GM12892 (cell line): ENCODE measurements around the gene GALNT2.

Experiments
- DNase-seq: peaks from one replicate; pipeline ENCODE4 v3.0.0; 2011; ENCODE audit not compliant: insufficient read length
- FAIRE-seq: peaks from 2 replicates; lab custom pipeline; 2011; peaks lifted over from hg19 to GRCh38; lab: Jason Lieb, UNC
- POLR2A ChIP-seq: IDR thresholded peaks from 2 replicates; pipeline ENCODE4 v1.6.1; 2011; ENCODE audit warnings: low read depth, low read length, control low read depth
- POLR2AphosphoS5 ChIP-seq: IDR thresholded peaks from 2 replicates; pipeline ENCODE4 v1.6.1; 2011; ENCODE audit warnings: low read depth, low read length, control low read depth
- TAF1 ChIP-seq: IDR thresholded peaks from 2 replicates; pipeline ENCODE4 v1.6.1; 2011; ENCODE audit warnings: low read depth, mild to moderate bottlenecking, control low read depth, low read length, borderline replicate concordance

GALNT2 gene

DNA sequence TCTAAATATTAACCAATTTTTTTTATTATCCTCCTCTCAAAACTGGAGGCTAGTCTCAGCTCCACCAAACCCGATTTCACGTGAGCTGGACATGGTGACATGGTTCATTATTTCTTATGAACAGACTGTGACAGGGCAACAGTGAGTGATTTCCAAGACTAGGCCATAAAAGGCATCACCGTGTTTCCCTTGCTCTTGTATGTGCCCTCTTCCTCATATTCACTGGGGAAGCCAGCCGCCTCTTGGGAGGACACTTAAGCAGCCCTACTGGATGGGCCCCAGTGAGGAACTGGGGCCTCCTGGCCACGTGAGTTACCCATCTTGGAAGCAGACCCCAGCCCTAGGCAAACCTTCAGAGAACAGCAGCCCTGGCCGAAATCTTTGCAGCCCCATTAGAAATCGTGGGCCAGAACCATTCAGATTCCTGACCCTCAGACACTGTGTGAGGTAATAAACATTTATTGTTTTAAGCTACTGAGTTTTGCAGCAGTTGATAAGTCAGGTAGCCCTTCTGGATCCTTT is 105.0 kb downstream of the GALNT2 start:
- TF ChIP-seq POLR2AphosphoS5 (no peak), POLR2A (no peak), TAF1 (no peak)
- DNase-seq (no peak), FAIRE-seq (no peak)

DNA sequence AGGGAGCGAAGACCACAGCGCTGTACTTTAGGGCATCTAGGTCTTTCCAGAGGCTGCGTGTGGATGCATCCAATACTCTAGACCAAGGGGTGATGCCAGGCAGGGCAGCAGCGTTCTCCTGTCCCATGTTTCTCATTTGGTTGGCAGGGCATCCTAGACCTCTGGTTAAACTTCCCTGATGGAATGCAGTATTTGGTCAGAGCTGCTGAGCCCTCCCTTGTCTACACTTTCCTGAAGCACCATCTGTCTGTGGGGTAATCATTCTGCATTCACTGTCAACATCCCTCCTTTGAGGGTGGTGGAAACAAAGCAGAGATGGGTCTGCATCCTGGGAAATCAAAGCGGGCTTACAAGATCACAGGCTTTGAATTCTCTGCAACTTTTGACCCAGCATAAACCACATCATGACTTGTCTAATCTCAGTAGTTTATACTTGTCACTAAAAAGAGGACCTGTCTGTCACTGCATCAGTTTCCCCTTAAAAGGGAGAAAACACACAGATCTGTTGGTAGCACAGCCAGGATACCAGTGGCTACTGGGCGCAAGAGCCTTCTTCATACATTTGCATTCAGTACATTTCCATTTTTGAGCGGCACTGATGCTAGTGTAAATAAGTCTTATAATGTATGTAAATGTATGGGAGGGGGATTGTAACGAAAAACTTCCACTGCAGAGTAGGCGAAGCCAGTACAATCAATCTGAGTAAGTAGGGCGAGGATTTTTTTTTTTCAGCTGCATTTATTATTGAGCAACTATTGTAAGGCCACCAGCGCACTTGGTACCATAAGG is 106.3 kb downstream of the GALNT2 start:
- no peak for TF ChIP-seq TAF1
- TF ChIP-seq POLR2A = no peak
- no peak for TF ChIP-seq POLR2AphosphoS5
- FAIRE-seq (no peak), DNase-seq (no peak)

DNA sequence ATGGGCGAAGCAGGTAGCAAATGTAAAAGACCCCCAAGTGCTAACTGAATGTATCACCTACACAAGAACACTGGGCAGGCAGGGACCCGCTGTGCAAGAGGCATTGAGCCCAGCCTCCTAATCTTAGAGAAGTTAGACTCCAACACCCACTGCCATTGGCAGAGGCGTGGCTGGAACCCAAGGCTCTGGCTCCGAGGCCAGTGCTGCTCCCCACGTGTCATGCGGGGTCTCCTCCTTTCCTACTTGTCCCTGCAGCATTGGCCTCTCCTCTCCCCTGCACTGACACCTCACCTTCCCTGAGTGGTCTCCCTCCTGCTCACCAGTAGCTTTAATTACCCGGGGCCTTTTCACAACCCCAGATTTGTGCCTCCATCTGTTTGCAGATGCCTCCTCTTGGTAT is 107.0 kb downstream of the GALNT2 start:
- no peak for DNase-seq
- TF ChIP-seq TAF1 (no peak), POLR2A (no peak), POLR2AphosphoS5 (no peak)
- no peak for FAIRE-seq

DNA sequence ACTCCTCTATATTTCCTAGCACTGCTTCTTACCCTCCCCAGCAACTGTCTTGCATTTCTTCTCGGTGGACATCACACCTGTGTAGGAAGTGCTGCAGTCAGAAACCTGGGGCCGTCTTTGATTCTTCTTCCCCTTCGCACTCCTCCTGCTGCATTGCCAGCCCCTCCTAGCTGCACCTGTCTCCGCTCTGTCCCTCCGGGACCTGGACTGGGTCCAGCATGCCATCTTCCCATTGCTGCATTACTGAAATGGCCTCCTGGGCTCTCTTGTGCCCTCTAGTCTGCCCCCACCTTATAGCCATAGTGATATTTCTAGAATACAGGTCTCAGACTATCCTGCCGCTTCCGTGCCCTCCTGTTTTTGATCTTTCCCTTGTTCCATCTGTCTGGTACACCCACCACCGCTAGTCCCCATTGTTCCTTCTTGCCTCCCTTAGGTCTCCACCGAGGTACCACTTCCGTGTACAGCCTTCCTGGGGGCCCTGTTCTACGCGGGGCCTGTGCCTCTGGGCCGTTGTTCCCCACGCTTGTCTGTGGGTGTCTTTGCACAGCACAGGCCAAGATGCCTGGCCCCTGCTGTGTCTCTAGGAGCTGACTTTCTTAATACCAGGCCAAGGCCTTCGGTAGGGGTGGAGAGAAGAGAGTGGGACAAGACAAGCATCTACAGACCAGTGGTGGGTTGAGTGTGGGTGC is 107.6 kb downstream of the GALNT2 start:
- TF ChIP-seq TAF1 (no peak), POLR2AphosphoS5 (no peak), POLR2A (no peak)
- FAIRE-seq (no peak), DNase-seq (no peak)

DNA sequence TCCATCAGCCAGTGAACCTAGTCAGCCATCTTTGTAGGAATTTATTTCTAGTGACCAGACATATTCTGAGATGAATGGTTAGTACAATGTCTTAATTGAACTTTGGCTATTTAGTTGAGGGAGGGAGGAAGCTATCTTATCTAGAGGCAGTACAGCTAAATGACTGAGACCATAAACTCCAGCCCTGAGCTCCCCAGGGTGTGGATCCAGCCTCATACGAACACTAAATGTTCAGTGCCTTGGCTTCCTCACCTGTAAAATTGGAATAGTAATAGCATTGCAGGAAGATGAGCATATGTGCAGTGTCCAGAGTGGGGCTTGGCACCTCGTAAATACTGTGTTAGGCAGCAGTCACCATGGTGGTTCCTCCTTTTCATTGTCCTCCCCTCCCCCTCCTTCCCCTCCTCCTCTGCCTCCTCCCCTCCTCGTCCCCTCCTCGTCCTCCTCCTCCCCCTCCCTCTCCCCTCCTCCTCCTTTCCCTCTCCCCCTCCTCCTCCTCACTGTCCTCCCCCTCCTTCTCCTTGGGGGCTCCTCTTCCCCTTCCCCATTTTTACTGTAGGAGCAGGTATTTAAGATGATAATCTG is 108.2 kb downstream of the GALNT2 start:
- no peak for FAIRE-seq
- DNase-seq = no peak
- TF ChIP-seq POLR2A = no peak
- TF ChIP-seq POLR2AphosphoS5 = no peak
- no peak for TF ChIP-seq TAF1

DNA sequence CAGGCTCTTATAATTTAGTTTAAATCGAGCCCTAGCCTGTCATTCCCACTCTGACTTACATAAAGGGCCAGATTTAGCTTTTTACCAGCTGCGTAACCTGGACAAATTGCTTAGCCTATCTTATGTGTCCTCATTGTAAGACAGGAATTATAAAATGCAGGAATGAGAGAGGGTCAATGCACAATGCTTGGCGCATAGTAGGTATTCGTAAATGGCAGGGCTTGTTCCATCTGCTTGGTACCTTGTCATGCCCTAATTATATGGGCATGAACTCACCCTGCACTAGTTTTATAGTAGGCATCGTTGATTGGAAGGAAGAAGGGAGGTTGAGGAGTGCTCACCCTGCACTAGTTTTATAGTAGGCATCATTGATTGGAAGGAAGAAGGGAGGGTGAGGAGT is 108.8 kb downstream of the GALNT2 start:
- TF ChIP-seq TAF1 (no peak), POLR2A (no peak), POLR2AphosphoS5 (no peak)
- FAIRE-seq (no peak), DNase-seq (no peak)

DNA sequence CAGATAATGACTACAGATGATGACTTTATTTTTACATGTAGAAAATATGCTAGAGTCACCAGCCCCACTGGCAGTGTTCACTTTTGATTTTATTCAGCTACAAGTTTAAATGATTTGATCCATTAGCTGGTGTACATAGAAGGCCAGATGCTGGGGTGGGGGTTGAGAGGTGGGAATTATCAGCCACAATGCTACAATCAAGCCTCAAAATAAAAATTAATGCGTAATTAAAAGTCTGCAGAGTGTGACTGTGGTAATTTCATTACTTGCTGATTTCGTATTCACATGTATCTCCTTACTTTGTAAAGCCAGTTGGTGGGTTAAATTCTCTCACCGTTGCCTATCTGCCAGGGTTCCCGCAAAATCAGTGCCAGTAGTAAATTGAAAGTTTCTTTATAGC is 109.3 kb downstream of the GALNT2 start:
- no peak for FAIRE-seq

DNA sequence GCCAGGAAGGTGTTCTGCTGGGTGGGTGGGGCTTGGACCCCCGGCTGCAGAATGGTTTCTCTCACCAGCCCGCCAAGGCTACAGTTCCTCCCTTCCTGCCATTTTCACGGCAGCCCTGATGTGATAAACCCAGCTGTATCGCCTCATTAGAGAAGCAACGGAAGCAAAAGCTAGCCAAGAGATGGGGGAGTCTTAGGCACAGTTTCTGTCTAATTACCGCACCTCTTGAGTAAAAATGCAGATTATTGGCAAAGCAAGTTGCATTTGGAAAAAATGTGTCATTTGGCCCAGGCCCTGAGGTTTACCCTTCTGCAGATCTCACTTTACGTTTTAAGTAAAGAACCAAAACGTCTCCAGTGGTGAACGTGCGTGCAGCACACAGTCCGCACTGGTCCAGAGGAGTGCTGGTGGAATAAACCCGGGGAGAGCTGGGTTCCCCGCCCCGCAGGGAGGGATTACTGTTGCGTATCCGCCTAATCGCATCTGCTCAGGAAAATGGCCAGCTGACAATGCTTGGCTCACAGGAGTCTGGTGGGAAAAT is 109.9 kb downstream of the GALNT2 start:
- DNase-seq = no peak
- TF ChIP-seq POLR2A (no peak), TAF1 (no peak), POLR2AphosphoS5 (no peak)
- FAIRE-seq = no peak

More for the DNA sequence above, 109.3 kb downstream of the GALNT2 start:
- TF ChIP-seq POLR2AphosphoS5 = no peak
- TF ChIP-seq TAF1 = no peak
- no peak for TF ChIP-seq POLR2A
- DNase-seq = no peak

DNA sequence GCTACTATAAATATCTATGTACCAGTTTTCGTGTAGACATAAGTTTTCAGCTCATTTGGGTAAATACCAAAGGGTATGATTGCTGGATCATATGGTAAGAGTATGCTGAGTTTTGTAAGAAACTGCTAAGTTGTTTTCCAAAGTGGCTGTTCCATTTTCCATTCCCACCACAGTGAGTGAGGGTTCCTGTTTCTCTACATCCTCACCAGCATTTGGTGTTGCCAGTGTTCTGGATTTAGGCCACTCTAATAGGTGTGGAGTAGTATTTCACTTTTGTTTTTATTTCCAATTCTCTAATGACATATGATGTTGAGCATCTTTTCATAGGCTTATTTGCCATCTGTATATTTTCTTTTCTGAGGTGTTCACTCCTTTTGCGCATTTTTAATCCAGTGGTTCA is 112.2 kb downstream of the GALNT2 start:
- no peak for DNase-seq
- TF ChIP-seq TAF1 = no peak
- TF ChIP-seq POLR2A = no peak
- TF ChIP-seq POLR2AphosphoS5 = no peak
- no peak for FAIRE-seq

DNA sequence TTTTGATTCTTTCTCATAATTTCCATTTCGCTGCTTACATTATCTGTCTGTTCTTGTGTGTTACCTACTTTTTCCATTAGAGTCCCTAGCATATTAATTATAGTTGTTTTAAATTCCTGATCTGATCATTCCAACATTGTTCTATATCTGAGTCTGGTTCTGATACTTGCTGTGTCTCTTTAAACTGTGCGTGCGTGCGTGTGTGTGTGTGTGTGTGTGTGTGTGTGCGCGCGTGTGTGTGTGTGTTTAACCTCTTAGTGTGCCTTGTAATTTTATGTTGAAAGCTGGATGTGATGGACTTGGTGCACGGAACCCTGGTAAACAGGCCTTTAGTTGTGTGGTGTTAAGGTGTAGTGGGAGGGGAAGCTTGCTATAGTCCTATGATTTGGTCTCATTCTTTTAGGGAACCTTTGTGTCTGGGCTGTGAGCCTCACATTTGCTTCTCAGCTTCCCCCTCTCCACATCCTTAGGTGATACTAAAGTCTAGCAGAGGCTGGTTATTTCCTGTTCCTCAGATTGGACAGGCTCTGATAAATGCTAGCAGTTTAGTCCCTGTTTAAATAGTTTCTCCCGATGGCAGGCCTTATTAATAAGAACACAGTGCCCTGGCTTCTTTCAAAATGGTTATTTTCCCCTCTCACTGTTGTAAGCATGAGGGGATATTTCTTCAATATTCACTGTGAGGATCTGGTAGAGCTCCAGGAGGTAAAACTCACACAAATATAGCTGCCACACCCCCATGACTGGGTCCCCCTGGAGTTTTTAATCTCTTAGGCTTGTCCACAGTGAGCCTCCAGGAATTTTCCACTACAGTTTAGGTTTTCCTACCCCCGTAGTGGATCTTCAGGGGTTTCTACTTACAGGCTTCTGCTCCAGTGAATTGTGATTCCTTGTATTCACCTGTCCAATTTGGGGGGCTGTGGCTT is 118.3 kb downstream of the GALNT2 start:
- TF ChIP-seq POLR2A (no peak), TAF1 (no peak), POLR2AphosphoS5 (no peak)
- DNase-seq (no peak), FAIRE-seq (no peak)

DNA sequence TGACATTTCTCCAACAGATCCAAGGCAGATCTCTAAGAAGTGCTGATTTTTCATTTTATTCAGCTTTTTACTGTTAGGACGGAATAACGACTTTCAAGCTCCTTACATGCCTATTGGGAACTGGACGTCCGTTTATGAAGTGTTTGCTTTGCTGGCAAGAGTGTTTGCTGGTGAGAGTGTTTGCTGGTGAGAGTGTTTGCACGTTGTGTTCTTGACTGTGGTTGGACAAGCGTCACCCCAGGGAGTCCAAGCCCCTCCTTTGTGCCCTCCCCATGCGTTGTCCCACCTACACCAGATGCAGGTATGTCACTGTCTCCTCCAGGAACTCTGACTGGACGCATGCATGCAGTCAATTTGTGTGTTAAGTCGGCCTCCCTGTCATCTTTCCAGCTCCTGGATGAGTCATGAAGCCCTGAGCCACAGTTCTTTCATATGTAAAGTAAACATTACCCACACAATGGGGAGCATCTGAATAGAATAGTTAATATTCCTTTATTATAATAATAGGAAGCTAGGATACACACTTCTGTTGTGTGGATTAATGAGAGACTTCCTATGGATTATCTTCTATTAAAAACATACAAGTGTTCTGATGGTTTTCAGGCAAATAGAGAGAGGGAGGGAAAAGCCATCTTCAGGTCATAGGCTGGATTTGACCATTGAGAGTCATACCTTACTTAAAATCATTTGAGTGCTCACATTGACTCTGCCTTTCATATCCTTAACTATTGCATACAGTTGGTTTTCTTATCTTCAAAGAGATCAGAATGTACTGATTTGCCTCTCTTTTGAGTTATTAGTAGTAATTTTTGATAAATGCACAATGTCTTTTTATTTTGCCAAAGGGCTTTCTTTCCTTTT is 119.2 kb downstream of the GALNT2 start:
- DNase-seq = no peak
- no peak for FAIRE-seq
- TF ChIP-seq TAF1 (no peak), POLR2AphosphoS5 (no peak), POLR2A (no peak)

DNA sequence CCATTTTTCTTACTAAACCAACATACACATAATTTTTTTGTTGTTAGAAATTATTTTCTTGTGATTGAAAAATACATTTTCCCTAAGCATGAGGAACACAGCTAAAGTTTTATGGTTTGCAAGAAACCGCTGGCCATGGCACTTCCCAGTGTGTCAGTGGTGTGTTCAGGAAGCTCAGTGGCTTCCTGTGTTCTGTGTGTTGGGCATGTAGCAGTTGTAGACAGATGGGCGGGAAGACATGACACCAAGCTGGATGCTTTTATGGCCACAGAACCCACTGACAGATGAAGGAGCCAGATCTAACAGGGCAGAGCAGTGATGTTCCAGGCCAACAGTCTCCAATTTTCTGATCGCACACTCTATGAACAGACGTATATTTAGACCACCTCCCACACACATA is 119.8 kb downstream of the GALNT2 start:
- FAIRE-seq (no peak), DNase-seq (no peak)
- no peak for TF ChIP-seq TAF1
- no peak for TF ChIP-seq POLR2AphosphoS5
- no peak for TF ChIP-seq POLR2A
